OCI-LY3 (cell line): ENCODE results near the gene TRH.

Source experiments
- EZH2phosphoT487 ChIP-seq: fragments of 200-600 bp; shearing (Covaris generic); IDR thresholded peaks from 2 replicates; pipeline ENCODE4 v1.6.1; 2018; ENCODE audit warnings: antibody characterized with exemption, mixed run types, low read depth
- TF ChIP-seq, protein P1 (sequence below): fragments of 200-600, 300-600 bp; sonication (generic); IDR thresholded peaks from 2 replicates; pipeline ENCODE4 v1.5.1; 2014; ENCODE audit warnings: antibody characterized with exemption, low read length, low read depth

DNA sequence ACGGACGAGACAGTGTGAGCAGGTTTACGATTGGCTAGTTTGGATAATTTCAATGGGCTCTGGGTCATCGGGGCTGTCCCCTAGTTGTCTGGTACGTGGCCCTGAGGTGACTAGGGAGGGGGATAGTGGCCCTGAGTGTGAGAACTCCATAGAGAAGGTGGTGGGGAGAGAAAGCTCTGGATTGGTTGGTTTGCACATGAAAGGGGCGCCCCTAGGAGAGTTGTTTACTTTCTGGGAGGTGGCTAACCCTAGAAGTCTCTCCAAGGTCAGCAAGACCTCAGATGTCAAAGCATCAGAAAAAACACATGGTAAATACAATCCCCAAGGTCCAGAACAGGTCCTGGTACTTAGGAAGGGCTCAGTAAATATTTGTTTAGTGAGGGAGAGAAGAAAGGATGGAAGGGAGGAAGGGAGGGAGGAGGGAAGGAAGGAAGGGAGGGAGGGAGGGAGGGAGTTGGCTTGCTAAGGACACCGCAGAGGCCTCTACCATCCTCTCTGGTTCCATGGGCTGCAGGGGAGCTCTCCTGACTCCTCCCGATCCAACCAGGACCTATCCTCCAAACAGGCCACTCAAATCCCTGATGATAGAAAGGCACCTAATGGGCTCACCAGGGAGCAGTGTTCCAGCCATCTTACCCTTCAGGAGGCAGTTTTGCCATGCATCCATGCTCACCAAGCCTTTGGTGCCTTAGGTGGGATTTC lies 3.0 kb upstream of the TRH start:
- TF ChIP-seq, protein P1, sequence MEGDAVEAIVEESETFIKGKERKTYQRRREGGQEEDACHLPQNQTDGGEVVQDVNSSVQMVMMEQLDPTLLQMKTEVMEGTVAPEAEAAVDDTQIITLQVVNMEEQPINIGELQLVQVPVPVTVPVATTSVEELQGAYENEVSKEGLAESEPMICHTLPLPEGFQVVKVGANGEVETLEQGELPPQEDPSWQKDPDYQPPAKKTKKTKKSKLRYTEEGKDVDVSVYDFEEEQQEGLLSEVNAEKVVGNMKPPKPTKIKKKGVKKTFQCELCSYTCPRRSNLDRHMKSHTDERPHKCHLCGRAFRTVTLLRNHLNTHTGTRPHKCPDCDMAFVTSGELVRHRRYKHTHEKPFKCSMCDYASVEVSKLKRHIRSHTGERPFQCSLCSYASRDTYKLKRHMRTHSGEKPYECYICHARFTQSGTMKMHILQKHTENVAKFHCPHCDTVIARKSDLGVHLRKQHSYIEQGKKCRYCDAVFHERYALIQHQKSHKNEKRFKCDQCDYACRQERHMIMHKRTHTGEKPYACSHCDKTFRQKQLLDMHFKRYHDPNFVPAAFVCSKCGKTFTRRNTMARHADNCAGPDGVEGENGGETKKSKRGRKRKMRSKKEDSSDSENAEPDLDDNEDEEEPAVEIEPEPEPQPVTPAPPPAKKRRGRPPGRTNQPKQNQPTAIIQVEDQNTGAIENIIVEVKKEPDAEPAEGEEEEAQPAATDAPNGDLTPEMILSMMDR, result no peak
- no peak for TF ChIP-seq EZH2phosphoT487
